Ovary (tissue), 9 donors: ENCODE data around the gene CYP4B1. TPM values are rescaled to one million over a fixed set of nuclear protein-coding genes. Genes with fewer than 3 reads are reported as not detected.

Experiments
- DNase-seq, 5 donors: peaks; one replicate each; pipeline ENCODE4 v3.0.0-alpha.2; 2019 to 2020
- H3K27ac ChIP-seq, 2 donors: fragments of 200-600 bp; one replicate each; pipeline versions ENCODE4 v1.5.1 to v1.8.0; 2019 to 2022
- H3K27me3 ChIP-seq: fragments of 200-600 bp; one replicate; pipeline ENCODE4 v1.8.0; 2022
- H3K36me3 ChIP-seq: fragments of 200-600 bp; sonication (generic); one replicate; pipeline ENCODE4 v1.5.1; 2019
- H3K4me1 ChIP-seq: one replicate; pipeline ENCODE4 v1.8.1; 2013; ENCODE audit warnings: mild to moderate bottlenecking, moderate library complexity; ENCODE audit not compliant: insufficient read depth
- H3K4me3 ChIP-seq: fragments of 200-600 bp; sonication (generic); one replicate; pipeline ENCODE4 v1.5.1; 2017
- H3K9me3 ChIP-seq, 2 donors: fragments of 200-600 bp in 1 of 2; sonication (generic) in 1 of 2; one replicate each; pipeline versions ENCODE4 v1.5.1 to v1.8.1; 2013 to 2019; ENCODE audit warnings: mild to moderate bottlenecking in 1 of 2, moderate library complexity in 1 of 2
- CTCF ChIP-seq, 3 donors: fragments of 450-650 bp in 2 of 3; fragments of 200-600 bp in 1 of 3; IDR thresholded peaks; one replicate each; pipeline versions ENCODE4 v1.5.1 to v1.8.0; 2016 to 2022; ENCODE audit warnings: antibody characterized with exemption in 3 of 3, mild to moderate bottlenecking in 1 of 3
- EP300 ChIP-seq: sonication (generic); formaldehyde crosslinking; IDR thresholded peaks from one replicate; pipeline ENCODE4 v1.6.1; 2017; ENCODE audit warnings: antibody characterized with exemption
- POLR2A ChIP-seq: fragments of 450-650 bp; IDR thresholded peaks from one replicate; pipeline ENCODE4 v1.6.1; 2017; ENCODE audit warnings: antibody characterized with exemption, mild to moderate bottlenecking, moderate library complexity
- WGBS, 3 donors: extraction: QIAGEN DNeasy Blood & Tissue Kit in 1 of 3; methylation state at CpG; one replicate each; pipeline versions ENCODE4 v1.1.5 to v1.1.7; 2013 to 2017; 5-methylcytosine and 5-hydroxymethylcytosine counted together
- intact Hi-C, 4 donors: fragments of 100-400 bp; cut with DNase I; formaldehyde crosslinking; loops; one replicate each; pipeline versions ENCODE4 v1.11.0 to v1.15.1; 2022 to 2023
- polyA plus RNA-seq, 2 donors: library from polyadenylated mRNA; stranded (reverse); fragments of 200-250 nt in 1 of 2; fragments of 350-450 nt in 1 of 2; fragmentation: Illumina TruSeq in 1 of 2; extraction: RNeasy Lipid Tissue Mini Kit (QIAGEN cat#74804) in 1 of 2; gene quantifications; one replicate each; pipeline ENCODE4 v1.2.3, GENCODE V29; 2013 to 2014
- total RNA-seq, 7 donors: library from RNA; depleted of rRNA in 2 of 7; stranded (reverse); fragments of >200 nt in 2 of 7; fragmentation: NEBNext Ultra II Directional in 3 of 7; extraction: Animal tissue kit (Norgen Biotek cat#: 25700) in 3 of 7; gene quantifications; one replicate each; pipeline versions ENCODE4 v1.1.0 to v1.2.4, GENCODE V29; 2016 to 2023
- donor health status: DM: no; HTN: no; CAD: no; lungs with moderate emphysema.
- donor health status: DM: no; HTN: no; CAD: no.
- donor health status: Bipolar disorder and iron deficiency.
- donor health status: DM: yes; HTN: yes; CAD: no.
- donor health status: DM: no; HTN: no; CAD: no.
- donor health status: DM: yes; HTN: yes; CAD: no.

CYP4B1 gene
- total and polyA plus RNA-seq, 9 donors: 0.38 to 51.7 (median 3.3) TPM; not detected in 1

GRCh38 chr1:46761740-46762139, 37.1 kb upstream of the CYP4B1 start:
- intact Hi-C loops: no loop called here
- H3K4me1 ChIP-seq: no peaks in the 10 kb centered on the region
- H3K9me3 ChIP-seq: no peaks in the 10 kb centered on the region
- no peaks in the 10 kb centered on the region for H3K36me3 ChIP-seq
- TF ChIP-seq EP300 (no peak), POLR2A (no peak), CTCF (IDR thresholded peaks at IDR 0.05) (no peak)
- no peaks in the 10 kb centered on the region for H3K27me3 ChIP-seq
- H3K27ac ChIP-seq: no peak overlapping the region
- DNase-seq: no peak
- no peak overlapping the region for H3K4me3 ChIP-seq

GRCh38 chr1:46764402-46764801, 34.4 kb upstream of the CYP4B1 start:
- Histone ChIP-seq H3K27ac (no peak overlapping the region), H3K27me3 (no peaks in the 10 kb centered on the region), H3K36me3 (no peaks in the 10 kb centered on the region), H3K4me1 (no peaks in the 10 kb centered on the region), H3K9me3 (no peaks in the 10 kb centered on the region), H3K4me3 (no peak overlapping the region)
- DNase-seq: no peak
- TF ChIP-seq EP300 (no peak), POLR2A (no peak), CTCF (IDR thresholded peaks at IDR 0.05) (no peak)
- WGBS, 3 donors: 65 to 84% (median 68%) methylated on average over 2 of the region's 2 CpGs
- intact Hi-C loops: no loop called here

DNA sequence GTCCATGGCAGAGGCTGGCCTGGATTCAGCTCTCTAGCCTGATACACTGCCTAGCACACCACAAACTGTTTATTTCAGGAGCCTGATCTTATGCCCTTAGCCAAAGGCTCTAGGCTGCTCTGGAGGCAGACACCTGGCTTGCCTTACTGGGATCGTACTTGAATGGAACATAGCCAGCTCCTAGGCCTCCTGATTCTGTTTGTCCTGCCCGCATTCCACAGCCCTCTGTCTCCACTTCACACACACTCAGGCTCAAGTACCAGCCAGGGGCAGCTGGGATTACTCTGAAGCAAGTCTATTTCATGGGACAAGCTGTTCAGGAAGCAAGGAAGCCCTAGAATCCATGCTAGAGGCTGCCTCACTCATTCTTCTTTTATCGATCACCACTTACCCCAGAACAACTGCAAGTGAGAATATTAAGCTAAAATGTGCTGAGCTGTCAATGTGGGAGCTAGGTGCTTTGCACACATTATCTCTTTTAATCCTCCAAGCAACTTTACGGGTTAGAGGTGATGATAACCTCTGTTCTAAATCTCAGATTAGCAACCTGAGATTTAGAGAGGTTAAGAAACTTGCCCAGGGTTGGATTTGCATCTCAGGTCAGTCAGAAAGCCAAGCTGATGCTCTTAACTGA, 31.1 kb upstream of the CYP4B1 start:
- no peak for DNase-seq
- 48 to 64% (median 54%) methylated on average over 4 of the region's 4 CpGs for WGBS, 3 donors
- Histone ChIP-seq H3K4me1 (no peaks in the 10 kb centered on the region), H3K9me3 (no peaks in the 10 kb centered on the region), H3K36me3 (no peaks in the 10 kb centered on the region), H3K27me3 (no peaks in the 10 kb centered on the region), H3K27ac (no peak overlapping the region), H3K4me3 (no peak overlapping the region)
- intact Hi-C loops: no loop called here
- TF ChIP-seq EP300 (no peak), POLR2A (no peak), CTCF (IDR thresholded peaks at IDR 0.05) (no peak)

DNA sequence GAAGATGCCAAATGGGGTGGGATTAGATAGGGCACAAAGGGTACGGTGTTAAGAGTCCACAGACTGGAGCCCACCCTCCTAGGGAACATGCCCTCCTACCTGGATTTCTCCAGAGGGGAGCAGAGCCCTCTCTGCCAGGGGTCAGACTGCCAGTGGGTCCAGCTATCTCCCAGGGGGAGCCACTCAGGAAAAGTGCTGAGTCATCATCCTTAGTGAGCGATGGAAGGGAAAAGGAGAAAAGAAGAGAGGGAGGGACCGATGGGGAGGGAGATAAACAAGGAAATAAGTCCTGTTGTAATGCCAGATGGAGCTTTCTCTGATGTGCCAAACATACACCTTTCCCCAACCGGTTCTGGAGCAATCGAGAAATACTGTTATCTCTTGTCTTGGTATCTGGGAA, 30.4 kb upstream of the CYP4B1 start:
- no peaks in the 10 kb centered on the region for H3K27me3 ChIP-seq
- intact Hi-C loops: no loop called here
- no peak overlapping the region for H3K27ac ChIP-seq
- WGBS, 3 donors: 67 to 91% (median 75%) methylated on average over 5 of the region's 5 CpGs
- H3K36me3 ChIP-seq: no peaks in the 10 kb centered on the region
- H3K4me3 ChIP-seq: no peak overlapping the region
- no peaks in the 10 kb centered on the region for H3K9me3 ChIP-seq
- no peak for TF ChIP-seq EP300
- TF ChIP-seq POLR2A: no peak
- TF ChIP-seq CTCF (IDR thresholded peaks at IDR 0.05): no peak
- DNase-seq: no peak
- H3K4me1 ChIP-seq: no peaks in the 10 kb centered on the region
